Lower leg skin (tissue), 4 donors: ENCODE data around the gene XPNPEP2. TPM values are rescaled to one million over a fixed set of nuclear protein-coding genes. Genes with fewer than 3 reads are reported as not detected.
"Not testable (repeated sequence)": the region's sequence is repeated elsewhere in the genome, so short reads cannot be mapped to it uniquely, and the experiment has no call there.

ENCODE experiments used
- DNase-seq, 2 donors: peaks; one replicate each; pipeline ENCODE4 v3.0.0-alpha.2; 2019; ENCODE audit warnings: low spot score in 2 of 2
- H3K4me3 ChIP-seq: fragments of 200-600 bp; sonication (generic); 2 replicates; pipeline ENCODE4 v1.5.1; 2017; ENCODE audit warnings: mild to moderate bottlenecking, low read depth; ENCODE audit not compliant: poor library complexity, severe bottlenecking
- CTCF ChIP-seq, 3 donors: fragments of 450-650 bp; IDR thresholded peaks; one replicate each; pipeline ENCODE4 v1.5.1; 2016; ENCODE audit warnings: antibody characterized with exemption in 3 of 3, mild to moderate bottlenecking in 3 of 3, moderate library complexity in 2 of 3
- POLR2A ChIP-seq, 2 donors: fragments of 450-650 bp; IDR thresholded peaks; one replicate each; pipeline ENCODE4 v1.6.1; 2016 to 2017; ENCODE audit warnings: antibody characterized with exemption in 2 of 2, mild to moderate bottlenecking in 1 of 2, moderate library complexity in 1 of 2
- WGBS, 2 donors: methylation state at CpG; one replicate each; pipeline ENCODE4 v1.1.5; 2018; 5-methylcytosine and 5-hydroxymethylcytosine counted together
- intact Hi-C: fragments of 100-400 bp; cut with DNase I; formaldehyde crosslinking; loops from one replicate; pipeline ENCODE4 v1.15.0; 2023; ENCODE audit warnings: low total_unique reads
- total RNA-seq, 4 donors: library from RNA; depleted of rRNA; stranded (reverse); fragments of >200 nt; gene quantifications; one replicate each; pipeline ENCODE4 v1.1.0, GENCODE V29; 2016

The XPNPEP2 gene
- total RNA-seq, 4 donors from 2014 or later, result 1.3 to 5.0 (median 2.2) TPM

- no peak overlapping the region for H3K4me3 ChIP-seq
- DNase-seq, result no peak
- no peak for TF ChIP-seq CTCF (IDR thresholded peaks at IDR 0.05)
- TF ChIP-seq POLR2A (IDR thresholded peaks at IDR 0.05), result no peak
- WGBS, 2 donors, result 58 to 63% methylated on average over 16 to 19 of the region's 21 CpGs
- intact Hi-C loops, result no loop called here
Measured at GRCh38 chrX:129741880-129742758, 3.3 kb downstream of the XPNPEP2 start.

GRCh38 chrX:129742759-129743152 lies 4.0 kb downstream of the XPNPEP2 start:
- intact Hi-C loops, DNase-seq, H3K4me3 ChIP-seq: not testable (repeated sequence)
- WGBS, 2 donors, result 67 to 77% methylated on average over 6 of the region's 6 CpGs

GRCh38 chrX:129743821-129744220 lies 5.0 kb downstream of the XPNPEP2 start:
- no peak overlapping the region for H3K4me3 ChIP-seq
- 81% methylated on average over 4 of the region's 4 CpGs for WGBS, 2 donors
- intact Hi-C loops, result no loop called here
- TF ChIP-seq CTCF (IDR thresholded peaks at IDR 0.05) (no peak), POLR2A (IDR thresholded peaks at IDR 0.05) (no peak)
- no peak for DNase-seq

GRCh38 chrX:129744861-129745321 lies 6.1 kb downstream of the XPNPEP2 start:
- intact Hi-C loops, result no loop called here
- WGBS, 2 donors, result 79 to 92% methylated on average over 10 of the region's 10 CpGs
- no peak for DNase-seq
- no peak overlapping the region for H3K4me3 ChIP-seq
- TF ChIP-seq CTCF (IDR thresholded peaks at IDR 0.05) (no peak), POLR2A (IDR thresholded peaks at IDR 0.05) (no peak)

- TF ChIP-seq POLR2A (IDR thresholded peaks at IDR 0.05) (no peak), CTCF (IDR thresholded peaks at IDR 0.05) (no peak)
- H3K4me3 ChIP-seq, result no peak overlapping the region
- DNase-seq, result no peak
- intact Hi-C loops, result no loop called here
- WGBS, 2 donors, result 78 to 88% methylated on average over 7 of the region's 7 CpGs
Measured at GRCh38 chrX:129746557-129747470, 8.0 kb downstream of the XPNPEP2 start.

GRCh38 chrX:129747533-129747932 lies 8.8 kb downstream of the XPNPEP2 start:
- TF ChIP-seq POLR2A (IDR thresholded peaks at IDR 0.05) (no peak), CTCF (IDR thresholded peaks at IDR 0.05) (no peak)
- intact Hi-C loops, result no loop called here
- no peak for DNase-seq
- 73 to 88% methylated on average over 4 of the region's 4 CpGs for WGBS, 2 donors
- no peak overlapping the region for H3K4me3 ChIP-seq
